ENCODE results near the gene TSPAN9.
A peak's percentile ranks its signal among the peaks of the same experiment; 100 is the strongest.

The TSPAN9 gene

DNA sequence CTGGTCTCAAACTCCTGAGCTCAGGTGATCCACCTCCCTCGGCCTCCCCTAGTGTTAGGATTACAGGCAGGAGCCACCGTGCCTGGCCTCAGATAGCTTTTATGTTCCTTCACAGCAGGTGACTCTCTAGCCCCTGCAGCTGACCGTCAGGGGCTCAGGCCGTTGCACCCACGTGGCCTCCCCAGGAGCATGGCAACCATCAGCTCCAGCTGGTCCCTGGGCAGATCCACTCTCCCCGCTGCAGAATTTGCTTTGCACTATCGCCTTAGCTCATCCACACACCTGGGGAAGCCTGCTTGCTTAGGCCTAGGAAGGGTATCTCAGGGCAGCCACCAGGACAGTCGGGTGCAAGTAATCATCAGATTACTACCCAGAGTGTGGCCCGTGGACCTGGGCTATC is 62.6 kb downstream of the TSPAN9 start:
- peaks cover 81% of the 10 kb centered on the region for H3K4me1 Mint-ChIP-seq
- H3K27me3 Mint-ChIP-seq (ENCODE audit: low read depth, poor library complexity) = peaks cover 14% of the 10 kb centered on the region
- TF ChIP-seq CTCF (IDR thresholded peaks at IDR 0.05) = no peak
- peak overlapping the region; percentile 60 for H3K4me3 Mint-ChIP-seq
- DNase-seq = no peak
- H3K9me3 Mint-ChIP-seq = peaks cover 5% of the 10 kb centered on the region
- H3K27ac Mint-ChIP-seq = peak overlapping the region; percentile 90
- H3K36me3 Mint-ChIP-seq (ENCODE audit: low read depth) = peaks cover 6% of the 10 kb centered on the region

GRCh38 chr12:3140284-3140683 is 63.1 kb downstream of the TSPAN9 start:
- Mint-ChIP-seq H3K36me3 (ENCODE audit: low read depth) (peaks cover 11% of the 10 kb centered on the region), H3K4me3 (peak overlapping the region; percentile 16), H3K27me3 (ENCODE audit: low read depth, poor library complexity) (peaks cover 14% of the 10 kb centered on the region), H3K9me3 (peaks cover 9% of the 10 kb centered on the region), H3K4me1 (peaks cover 85% of the 10 kb centered on the region), H3K27ac (peak overlapping the region; percentile 90)
- DNase-seq = no peak
- TF ChIP-seq CTCF (IDR thresholded peaks at IDR 0.05) = no peak

DNA sequence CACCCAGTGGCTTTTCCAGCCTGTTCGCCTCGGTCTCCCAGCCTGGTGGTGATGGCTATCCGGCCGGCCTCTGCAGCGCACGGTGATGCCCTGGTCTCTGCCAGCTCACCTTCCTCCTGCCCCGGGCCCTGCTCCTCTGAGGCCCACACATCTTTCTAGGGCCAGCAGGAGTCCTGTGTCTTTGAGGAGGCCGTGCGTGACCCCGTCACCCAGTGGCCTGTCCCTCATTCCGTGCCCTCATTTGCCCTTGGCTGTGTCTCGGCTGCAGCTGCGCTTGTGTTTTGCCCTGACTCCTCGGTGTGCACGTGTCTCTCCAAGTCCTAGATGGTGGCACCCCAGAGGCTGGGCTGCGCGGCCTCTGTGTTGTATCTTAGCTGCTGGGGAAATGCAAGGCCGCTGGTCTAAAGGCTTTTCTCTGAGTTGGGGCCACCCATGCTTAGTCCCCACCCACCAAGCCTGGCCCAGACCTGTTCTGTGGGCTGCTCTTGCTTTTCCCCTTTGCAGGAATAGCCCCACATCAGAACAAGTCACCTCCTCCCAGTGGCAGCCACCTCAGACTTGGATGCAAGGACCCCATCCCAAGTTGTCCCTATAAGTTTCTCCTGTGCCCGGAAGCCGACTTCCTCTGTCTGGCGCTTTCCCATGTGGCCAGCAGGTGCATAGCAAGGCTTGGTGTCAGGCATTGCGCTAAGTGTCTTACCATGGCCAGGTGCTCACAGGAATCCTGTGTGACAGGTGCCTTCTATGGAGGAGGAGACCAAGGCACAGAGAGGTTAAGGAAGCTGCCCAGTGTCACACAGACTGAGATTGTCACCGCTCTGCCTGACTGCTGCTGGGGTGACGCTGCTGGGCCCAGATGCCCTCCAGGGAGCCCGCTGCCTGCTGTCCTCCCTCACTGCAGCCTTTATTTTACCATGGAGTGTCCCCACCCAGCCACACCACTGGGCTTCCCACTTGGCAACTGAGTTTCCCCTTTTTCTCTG is 64.5 kb downstream of the TSPAN9 start:
- Mint-ChIP-seq H3K36me3 (ENCODE audit: low read depth) (peaks cover 13% of the 10 kb centered on the region), H3K4me3 (no peak overlapping the region), H3K4me1 (peaks cover 82% of the 10 kb centered on the region), H3K27me3 (ENCODE audit: low read depth, poor library complexity) (peaks cover 20% of the 10 kb centered on the region), H3K9me3 (peaks cover 9% of the 10 kb centered on the region), H3K27ac (no peak overlapping the region)
- no peak for DNase-seq
- TF ChIP-seq CTCF (IDR thresholded peaks at IDR 0.05) = no peak

- Mint-ChIP-seq H3K9me3 (peaks cover 9% of the 10 kb centered on the region), H3K36me3 (ENCODE audit: low read depth) (peaks cover 13% of the 10 kb centered on the region), H3K27ac (no peak overlapping the region), H3K4me1 (peaks cover 79% of the 10 kb centered on the region), H3K4me3 (no peak overlapping the region), H3K27me3 (ENCODE audit: low read depth, poor library complexity) (peaks cover 20% of the 10 kb centered on the region)
- no peak for DNase-seq
- TF ChIP-seq CTCF (IDR thresholded peaks at IDR 0.05) = no peak
These were observed 65.2 kb downstream of the TSPAN9 start for GRCh38 chr12:3142386-3142785.

DNA sequence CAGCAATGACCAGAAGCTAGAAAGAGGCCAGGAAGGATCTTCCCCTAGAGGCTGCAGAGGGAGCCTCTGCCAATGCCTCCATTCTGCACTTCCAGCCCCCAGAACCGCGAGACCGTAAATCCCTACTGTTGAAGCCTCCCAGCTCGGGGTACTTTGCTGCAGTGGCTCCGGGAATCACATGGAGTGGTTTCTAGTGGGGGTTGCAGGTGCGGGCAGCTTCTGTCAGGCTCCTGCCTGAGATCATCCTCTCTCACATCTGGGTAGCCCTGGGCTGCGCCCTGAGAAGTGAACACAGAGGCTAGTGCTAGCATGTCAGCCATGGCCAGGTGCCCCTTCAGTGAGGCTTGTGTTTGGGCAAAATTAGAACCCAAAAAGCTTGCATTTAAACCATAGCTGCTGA is 67.3 kb downstream of the TSPAN9 start:
- TF ChIP-seq CTCF (IDR thresholded peaks at IDR 0.05) = no peak
- peaks cover 9% of the 10 kb centered on the region for H3K9me3 Mint-ChIP-seq
- H3K4me1 Mint-ChIP-seq = peaks cover 78% of the 10 kb centered on the region
- peaks cover 13% of the 10 kb centered on the region for H3K36me3 Mint-ChIP-seq (ENCODE audit: low read depth)
- no peak overlapping the region for H3K27ac Mint-ChIP-seq
- no peak overlapping the region for H3K4me3 Mint-ChIP-seq
- H3K27me3 Mint-ChIP-seq (ENCODE audit: low read depth, poor library complexity) = peaks cover 20% of the 10 kb centered on the region
- DNase-seq = no peak
